AG04449 (cell line): Measurements from ENCODE around the gene EHD1.

Experiments used
- CTCF ChIA-PET: fragments of 350-600 bp; formaldehyde crosslinking; extraction: SDS; loops from one replicate; lab custom pipeline; 2021; ENCODE audit warnings: antibody characterized with exemption; lab: Yijun Ruan, JAX
- POLR2A ChIA-PET: fragments of 400-600, 350-600 bp; formaldehyde crosslinking; extraction: SDS; loops from one replicate; lab custom pipeline; 2020; ENCODE audit warnings: antibody characterized with exemption, inconsistent platforms; lab: Yijun Ruan, JAX
- DNase-seq: peaks from one replicate; pipeline ENCODE4 v3.0.0-alpha.2; 2010; ENCODE audit warnings: low read depth, low spot score
- H3K4me3 ChIP-seq: 2 replicates; pipeline ENCODE4 v1.5.1; 2011; ENCODE audit warnings: low read depth, mild to moderate bottlenecking, control low read depth, low read length
- CTCF ChIP-seq: IDR thresholded peaks from one replicate; pipeline ENCODE4 v1.5.1; 2011; ENCODE audit warnings: mild to moderate bottlenecking, moderate library complexity, low read length, control low read depth, inconsistent platforms; ENCODE audit not compliant: insufficient read depth; ENCODE audit errors: missing control alignments

The EHD1 gene

GRCh38 chr11:64898541-64898940, 20.1 kb upstream of the EHD1 start:
- no peak for TF ChIP-seq CTCF

GRCh38 chr11:64898076-64898445, 19.6 kb upstream of the EHD1 start:
- no peak for TF ChIP-seq CTCF
- ChIA-PET CTCF (interaction anchor here (1.2 to 28.0 kb wide), 5 partner anchors 10 to 116 kb away, joined by 3 to 1375 read pairs (median 4); partner anchors contain the start of genes ARL2 and CDC42BPG), POLR2A (no interaction called here)

More at GRCh38 chr11:64898541-64898940, 20.1 kb upstream of the EHD1 start:
- ChIA-PET CTCF (interaction anchor here (1.2 to 28.0 kb wide), 4 partner anchors 11 to 116 kb away, joined by 3 to 1375 read pairs (median 4); partner anchors contain the start of genes ARL2 and CDC42BPG), POLR2A (no interaction called here)
- no peak for DNase-seq
- no peak overlapping the region for H3K4me3 ChIP-seq

GRCh38 chr11:64897381-64898075, 19.1 kb upstream of the EHD1 start:
- CTCF ChIA-PET = interaction anchor here (1.2 to 28.0 kb wide), 5 partner anchors 9 to 117 kb away, joined by 3 to 1375 read pairs (median 4); partner anchors contain the start of genes ARL2 and CDC42BPG

More at GRCh38 chr11:64898076-64898445, 19.6 kb upstream of the EHD1 start:
- no peak overlapping the region for H3K4me3 ChIP-seq
- DNase-seq = no peak

GRCh38 chr11:64896448-64897022, 18.1 kb upstream of the EHD1 start:
- POLR2A ChIA-PET = interaction anchor here (0.9 kb wide), 1 partner anchor 19 kb away, joined by 3 read pairs; no protein-coding TSS in a partner anchor
- H3K4me3 ChIP-seq = no peak overlapping the region
- CTCF ChIA-PET = interaction anchor here (1.0 to 28.0 kb wide), 11 partner anchors 8 to 222 kb away, joined by 3 to 1375 read pairs (median 6); partner anchors contain the start of genes ARL2, ATG2A, CDC42BPG and EHD1

More at GRCh38 chr11:64897381-64898075, 19.1 kb upstream of the EHD1 start:
- H3K4me3 ChIP-seq = no peak overlapping the region
- POLR2A ChIA-PET = no interaction called here
- no peak for DNase-seq
- no peak for TF ChIP-seq CTCF

GRCh38 chr11:64894812-64895452, 16.5 kb upstream of the EHD1 start:
- CTCF ChIA-PET = interaction anchor here (0.7 to 28.0 kb wide), 16 partner anchors 7 to 131 kb away, joined by 3 to 1375 read pairs (median 6); partner anchors contain the start of genes ARL2, ATG2A, CDC42BPG and EHD1
- no peak for TF ChIP-seq CTCF
- no peak for DNase-seq
- no peak overlapping the region for H3K4me3 ChIP-seq
- POLR2A ChIA-PET = interaction anchor here (0.6 kb wide), 1 partner anchor 28 kb away, joined by 3 read pairs; no protein-coding TSS in a partner anchor

More at GRCh38 chr11:64896448-64897022, 18.1 kb upstream of the EHD1 start:
- no peak for DNase-seq
- TF ChIP-seq CTCF = no peak
